Endothelial cell of umbilical vein (primary cell): ENCODE data around the gene SPTB. TPM values are rescaled to one million over a fixed set of nuclear protein-coding genes. Genes with fewer than 3 reads are reported as not detected.

Experiments used
- BruUV-seq: library from RNA; stranded (reverse); fragments of 400-500 nt; replicated peaks from 2 replicates; lab custom pipeline; 2021; lab: Mats Ljungman, UMichigan
- CTCF ChIA-PET: fragments of 300-600, 350-600 bp; sonication (Branson Sonifier 250); formaldehyde crosslinking; loops from one replicate; lab custom pipeline; 2021; ENCODE audit warnings: antibody characterized with exemption, inconsistent platforms; lab: Charles Lee
- POLR2A ChIA-PET: fragments of 300-600, 350-600 bp; sonication (Branson Sonifier 250); formaldehyde crosslinking; loops from one replicate; lab custom pipeline; 2021; ENCODE audit warnings: antibody characterized with exemption, inconsistent platforms; lab: Charles Lee
- DNase-seq: peaks from one replicate; pipeline ENCODE4 v3.0.0-alpha.2; 2011; ENCODE audit warnings: low read depth, low spot score
- FAIRE-seq: peaks from 2 replicates; lab custom pipeline; 2011; peaks lifted over from hg19 to GRCh38; lab: Jason Lieb, UNC
- H2AFZ ChIP-seq: 2 replicates; pipeline ENCODE4 v1.6.0; 2012; ENCODE audit warnings: low read depth, low read length, control low read depth, inconsistent platforms
- H3K27ac ChIP-seq: 2 replicates; pipeline ENCODE4 v1.5.1; 2011; ENCODE audit warnings: low read depth, mild to moderate bottlenecking, control low read depth, low read length, moderate library complexity; ENCODE audit not compliant: insufficient read depth
- H3K27me3 ChIP-seq, 2 experiments: 2 replicates each; pipeline versions ENCODE4 v1.6.0 to v1.6.1; 2011; ENCODE audit warnings: low read length in 2 of 2, mixed read lengths in 1 of 2; ENCODE audit not compliant: control insufficient read depth in 2 of 2, insufficient read depth in 2 of 2
- H3K36me3 ChIP-seq, 2 experiments: 2 replicates in 1 of 2; 3 replicates in 1 of 2; pipeline ENCODE4 v1.5.1; 2011; ENCODE audit warnings: low read length in 2 of 2, mild to moderate bottlenecking in 1 of 2, moderate library complexity in 1 of 2; ENCODE audit not compliant: control insufficient read depth in 2 of 2, insufficient read depth in 2 of 2; ENCODE audit errors: extremely low read depth in 1 of 2
- H3K4me1 ChIP-seq: 3 replicates; pipeline ENCODE4 v1.5.1; 2011; ENCODE audit warnings: mild to moderate bottlenecking, low read length; ENCODE audit not compliant: control insufficient read depth, insufficient read depth; ENCODE audit errors: extremely low read depth
- H3K4me2 ChIP-seq: 2 replicates; pipeline ENCODE4 v1.6.1; 2011; ENCODE audit warnings: low read length, control low read depth, mixed read lengths; ENCODE audit not compliant: insufficient read depth
- H3K4me3 ChIP-seq, 3 experiments: fragments of 200-600 bp in 1 of 3; sonication (generic), shearing (Covaris generic) in 1 of 3; replicated peaks in 1 of 3; 2 replicates each; pipeline ENCODE4 v1.5.1; 2011 to 2016; ENCODE audit warnings: control low read depth in 3 of 3, low read length in 3 of 3, mild to moderate bottlenecking in 2 of 3, inconsistent platforms in 1 of 3, low read depth in 1 of 3, moderate library complexity in 1 of 3; ENCODE audit not compliant: insufficient read depth in 1 of 3
- H3K79me2 ChIP-seq: 2 replicates; pipeline ENCODE4 v1.6.0; 2012; ENCODE audit warnings: low read length, inconsistent platforms; ENCODE audit not compliant: control insufficient read depth, insufficient read depth
- H3K9ac ChIP-seq: replicated peaks from 2 replicates; pipeline ENCODE3; 2011; ENCODE audit warnings: low read length, control low read depth; ENCODE audit not compliant: insufficient read depth; ENCODE audit errors: extremely low read depth
- H3K9me1 ChIP-seq: replicated peaks from 3 replicates; pipeline ENCODE4 v1.6.0; 2011; ENCODE audit warnings: mild to moderate bottlenecking, low read length; ENCODE audit not compliant: control insufficient read depth, insufficient read depth; ENCODE audit errors: extremely low read depth
- H3K9me3 ChIP-seq: replicated peaks from 2 replicates; pipeline ENCODE4 v1.5.1; 2012; ENCODE audit warnings: low read length, inconsistent platforms; ENCODE audit not compliant: control insufficient read depth, insufficient read depth
- H4K20me1 ChIP-seq: replicated peaks from 2 replicates; pipeline ENCODE3; 2011; ENCODE audit warnings: mild to moderate bottlenecking, low read length; ENCODE audit not compliant: control insufficient read depth, insufficient read depth; ENCODE audit errors: extremely low read depth
- CTCF ChIP-seq, 2 donors: IDR thresholded peaks; 1 replicate in 1 of 2; 2 replicates in 1 of 2; pipeline ENCODE4 v1.5.1; 2011; ENCODE audit warnings: low read length in 2 of 2, mild to moderate bottlenecking in 2 of 2, moderate library complexity in 2 of 2, control low read depth in 1 of 2, inconsistent platforms in 1 of 2, low read depth in 1 of 2; ENCODE audit not compliant: insufficient read depth in 1 of 2; ENCODE audit errors: extremely low read depth in 1 of 2
- EZH2 ChIP-seq: IDR thresholded peaks from 2 replicates; pipeline ENCODE4 v1.6.1; 2012; ENCODE audit warnings: borderline replicate concordance, low read depth, mild to moderate bottlenecking, moderate library complexity, low read length, inconsistent platforms; ENCODE audit not compliant: severe bottlenecking
- FOS ChIP-seq: IDR thresholded peaks from 2 replicates; pipeline ENCODE4 v1.6.1; 2011; ENCODE audit warnings: mild to moderate bottlenecking, low read length, moderate library complexity, borderline replicate concordance; ENCODE audit not compliant: insufficient read depth
- GATA2 ChIP-seq: IDR thresholded peaks from 2 replicates; pipeline ENCODE4 v1.7.0; 2011; ENCODE audit warnings: low read depth, mild to moderate bottlenecking, moderate library complexity, mixed read lengths, low read length; ENCODE audit not compliant: insufficient read length, insufficient read depth
- JUN ChIP-seq: IDR thresholded peaks from 2 replicates; pipeline ENCODE4 v1.6.1; 2011; ENCODE audit warnings: borderline replicate concordance, low read depth; ENCODE audit not compliant: insufficient read length, insufficient read depth
- MAX ChIP-seq: IDR thresholded peaks from 2 replicates; pipeline ENCODE4 v1.6.1; 2011; ENCODE audit not compliant: insufficient read depth, insufficient read length
- MYC ChIP-seq: IDR thresholded peaks from one replicate; pipeline ENCODE4 v1.6.1; 2011; ENCODE audit warnings: mild to moderate bottlenecking, low read depth, low read length
- POLR2A ChIP-seq: IDR thresholded peaks from 2 replicates; pipeline ENCODE4 v1.6.1; 2012; ENCODE audit warnings: low read depth, mild to moderate bottlenecking, control low read depth, low read length
- POLR2AphosphoS5 ChIP-seq: IDR thresholded peaks from 2 replicates; pipeline ENCODE4 v1.6.1; 2012; ENCODE audit warnings: low read depth, mild to moderate bottlenecking, control low read depth, low read length, moderate library complexity; ENCODE audit not compliant: insufficient read depth
- dilution Hi-C: fragments of 300-500 bp; cut with MboI; formaldehyde crosslinking; loops from one replicate; pipeline ENCODE4 v1.15.0; 2019; ENCODE audit warnings: low sequenced_read_pairs; ENCODE audit not compliant: extremely low pct_ligation_motif_present
- intact Hi-C: fragments of 100-400 bp; cut with micrococcal nuclease; formaldehyde crosslinking; loops from one replicate; pipeline ENCODE4 v1.10.0; 2022
- polyA plus RNA-seq, 4 experiments: library from polyadenylated mRNA; depleted of rRNA in 3 of 4; stranded (reverse) in 3 of 4; unstranded in 1 of 4; fragments of >200 nt; gene quantifications; 2 replicates each; pipeline versions ENCODE4 v1.2.1 to v1.2.3, GENCODE V29; 2011 to 2012; ENCODE audit warnings: missing spikeins in 1 of 4
- total RNA-seq: library from RNA; stranded (reverse); gene quantifications from 2 replicates; pipeline ENCODE4 v1.2.3, GENCODE V29; 2021

Gene SPTB
- total and polyA plus RNA-seq, 2 donors (not counting 3 experiments of a cell fraction or from before 2014, with no cell fraction given): 0.03 to 0.07 TPM

- Histone ChIP-seq H3K27ac (no peak overlapping the region), H3K9me1 (no peaks in the 10 kb centered on the region), H2AFZ (no peak overlapping the region), H3K4me1 (peaks cover 12% of the 10 kb centered on the region), H3K36me3 (no peaks in the 10 kb centered on the region), H3K4me3 (no peak overlapping the region), H3K4me2 (no peak overlapping the region), H3K27me3 (no peaks in the 10 kb centered on the region), H3K79me2 (no peaks in the 10 kb centered on the region), H4K20me1 (no peaks in the 10 kb centered on the region), H3K9me3 (no peaks in the 10 kb centered on the region), H3K9ac (no peak overlapping the region)
- intact Hi-C loops (no loop called here), dilution Hi-C loops (no loop called here)
- ChIA-PET CTCF (interaction anchor here (1.1 to 3.4 kb wide), 6 partner anchors 8 to 125 kb away, joined by 3 to 56 read pairs (median 6); no protein-coding TSS in a partner anchor), POLR2A (no interaction called here)
- DNase-seq: no peak
- BruUV-seq: no TSS peak
- TF ChIP-seq FOS: no peak
- TF ChIP-seq CTCF (IDR thresholded peaks at IDR 0.05; ENCODE audit: extremely low read depth in 1 of 2, insufficient read depth in 1 of 2, low read depth in 1 of 2, low read length in 2 of 2): no peak
- no peak for TF ChIP-seq JUN
- no peak for TF ChIP-seq MAX
- TF ChIP-seq EZH2: no peak
- TF ChIP-seq POLR2A: no peak
- no peak for TF ChIP-seq MYC
- no peak for TF ChIP-seq GATA2
- TF ChIP-seq POLR2AphosphoS5: no peak
- FAIRE-seq: no peak
Observed at GRCh38 chr14:64767215-64767964, 112.3 kb downstream of the SPTB start.
